OCI-LY1 (cell line): ENCODE measurements around the gene CPLANE2.

Experiments
- CTCF ChIP-seq: fragments of 200-600 bp; sonication (generic), shearing (Covaris generic); IDR thresholded peaks from 2 replicates; pipeline ENCODE4 v1.5.1; 2017; ENCODE audit warnings: mild to moderate bottlenecking, antibody characterized with exemption, low read length, moderate library complexity, mixed read lengths
- EZH2 ChIP-seq: fragments of 200-600 bp; sonication (generic), shearing (Covaris generic); IDR thresholded peaks from 2 replicates; pipeline ENCODE4 v1.8.0; 2017; ENCODE audit warnings: borderline replicate concordance, mixed run types, mild to moderate bottlenecking, antibody characterized with exemption, low read length, moderate library complexity, mixed read lengths

- TF ChIP-seq CTCF: no peak
- TF ChIP-seq EZH2: no peak
These were observed 14.4 kb upstream of the CPLANE2 start for GRCh38 chr1:16251381-16251780.
